ENCODE results near the gene ITPR3. TPM values are rescaled to one million over a fixed set of nuclear protein-coding genes. Genes with fewer than 3 reads are reported as not detected.

ITPR3 gene
- total and polyA plus RNA-seq, 2 donors (not counting 3 experiments of a cell fraction or from before 2014, with no cell fraction given) = 28.8 to 52.2 TPM

- Histone ChIP-seq H3K9me3 (replicated peaks; ENCODE audit: control insufficient read depth, insufficient read depth, low read length) (no peaks in the 10 kb centered on the region), H4K20me1 (replicated peaks; ENCODE audit: control insufficient read depth, extremely low read depth, insufficient read depth, low read length) (no peaks in the 10 kb centered on the region), H3K4me2 (ENCODE audit: insufficient read depth, low read length) (no peak overlapping the region), H2AFZ (ENCODE audit: low read depth, low read length) (no peak overlapping the region), H3K79me2 (ENCODE audit: control insufficient read depth, insufficient read depth, low read length) (no peaks in the 10 kb centered on the region), H3K27ac (ENCODE audit: insufficient read depth, low read depth, low read length) (no peak overlapping the region), H3K9ac (replicated peaks; ENCODE audit: extremely low read depth, insufficient read depth, low read length) (no peak overlapping the region), H3K9me1 (replicated peaks; ENCODE audit: control insufficient read depth, extremely low read depth, insufficient read depth, low read length) (no peaks in the 10 kb centered on the region), H3K27me3 (ENCODE audit: control insufficient read depth in 2 of 2, insufficient read depth in 2 of 2, low read length in 2 of 2) (no peaks in the 10 kb centered on the region), H3K4me3 (replicated peaks in 1 of 3; ENCODE audit: insufficient read depth in 1 of 3, low read depth in 1 of 3, low read length in 3 of 3) (no peak overlapping the region), H3K4me1 (ENCODE audit: control insufficient read depth, extremely low read depth, insufficient read depth, low read length) (peaks cover 16% of the 10 kb centered on the region), H3K36me3 (ENCODE audit: control insufficient read depth in 2 of 2, extremely low read depth in 1 of 2, insufficient read depth in 2 of 2, low read length in 2 of 2) (peaks cover 3 to 39% of the 10 kb centered on the region in 2 experiments)
- DNase-seq (ENCODE audit: low read depth, low spot score) (no peak), FAIRE-seq (no peak)
- TF ChIP-seq MYC (IDR thresholded peaks at IDR 0.05; ENCODE audit: low read depth, low read length) = no peak
- no peak for TF ChIP-seq POLR2AphosphoS5 (IDR thresholded peaks at IDR 0.05; ENCODE audit: insufficient read depth, low read depth, low read length)
- no peak for TF ChIP-seq FOS (IDR thresholded peaks at IDR 0.05; ENCODE audit: borderline replicate concordance, insufficient read depth, low read length)
- TF ChIP-seq POLR2A (IDR thresholded peaks at IDR 0.05; ENCODE audit: low read depth, low read length) = no peak
- no peak for TF ChIP-seq CTCF (IDR thresholded peaks at IDR 0.05; ENCODE audit: extremely low read depth in 1 of 2, insufficient read depth in 1 of 2, low read depth in 1 of 2, low read length in 2 of 2)
- no peak for TF ChIP-seq JUN (IDR thresholded peaks at IDR 0.05; ENCODE audit: borderline replicate concordance, insufficient read depth, insufficient read length, low read depth)
- TF ChIP-seq MAX (IDR thresholded peaks at IDR 0.05; ENCODE audit: insufficient read depth, insufficient read length) = no peak
- no peak for TF ChIP-seq GATA2 (IDR thresholded peaks at IDR 0.05; ENCODE audit: insufficient read depth, insufficient read length, low read depth, low read length)
- TF ChIP-seq EZH2 (IDR thresholded peaks at IDR 0.05; ENCODE audit: borderline replicate concordance, low read depth, low read length, severe bottlenecking) = no peak
- ChIA-PET CTCF (interaction anchor here (1.8 kb wide), 1 partner anchor 21 kb away, joined by 5 read pairs; no protein-coding TSS in a partner anchor), POLR2A (no interaction called here)
- dilution Hi-C loops (cut with MboI; ENCODE audit: extremely low pct_ligation_motif_present, low sequenced_read_pairs) (no loop called here), intact Hi-C loops (cut with micrococcal nuclease) (no loop called here)
- BruUV-seq (replicated peaks) = no TSS peak
Measured at GRCh38 chr6:33679761-33680160, 58.6 kb downstream of the ITPR3 start.

Data from endothelial cell of umbilical vein (primary cell).